ENCODE data around the gene HECTD2. TPM values are rescaled to one million over a fixed set of nuclear protein-coding genes. Genes with fewer than 3 reads are reported as not detected.

The HECTD2 gene
- total and polyA plus RNA-seq, 2 of the 8 experiments (the other 6 are each of a cell fraction or from before 2014, with no cell fraction given) = 5.7 to 11.9 TPM

GRCh38 chr10:91539930-91540329 is 129.8 kb downstream of the HECTD2 start:
- FAIRE-seq = no peak
- CTCF ChIA-PET (ENCODE audit: partially characterized antibody) = interaction anchor here (0.6 to 4.2 kb wide), 6 partner anchors 12 to 242 kb away, joined by 3 to 29 read pairs (median 4); no protein-coding TSS in a partner anchor
- Histone ChIP-seq H2BK20ac (ENCODE audit: low read length) (no peak overlapping the region), H2BK12ac (ENCODE audit: low read depth, low read length) (no peak overlapping the region), H2BK120ac (replicated peaks; ENCODE audit: low read depth, low read length) (no peak overlapping the region), H3K4me3 (ENCODE audit: extremely low read depth in 1 of 4, insufficient read depth in 2 of 4, low read depth in 3 of 4, low read length in 4 of 4) (no peak overlapping the region), H3K23ac (ENCODE audit: insufficient read length) (no peak overlapping the region), H4K20me1 (replicated peaks in 1 of 2; ENCODE audit: control insufficient read depth in 1 of 2, insufficient read depth in 2 of 2, low read length in 2 of 2) (no peaks in the 10 kb centered on the region), H3K14ac (ENCODE audit: insufficient read length) (no peak overlapping the region), H3K56ac (replicated peaks; ENCODE audit: insufficient read length, low read depth, low read length) (no peak overlapping the region), H2BK15ac (ENCODE audit: low read length) (no peak overlapping the region), H3K9ac (replicated peaks in 1 of 4; ENCODE audit: extremely low read depth in 1 of 4, low read depth in 3 of 4, low read length in 3 of 4) (no peak overlapping the region), H3K36me3 (ENCODE audit: control insufficient read depth in 2 of 4, insufficient read depth in 4 of 4, low read length in 3 of 4) (no peaks in the 10 kb centered on the region), H3K4me1 (replicated peaks in 1 of 4; ENCODE audit: control insufficient read depth in 3 of 4, insufficient read depth in 4 of 4, low read length in 3 of 4) (no peaks in the 10 kb centered on the region), H4K5ac (ENCODE audit: insufficient read length, low read depth, low read length) (no peak overlapping the region), H3K27ac (ENCODE audit: low read depth, low read length) (no peak overlapping the region), H3K9me3 (ENCODE audit: insufficient read depth in 2 of 2, low read depth in 1 of 2, low read length in 1 of 2) (peaks cover 0 to 8% of the 10 kb centered on the region in 2 experiments; a peak in 1 of 4 replicates), H3K4me2 (ENCODE audit: insufficient read depth in 1 of 2, low read depth in 2 of 2, low read length in 2 of 2) (no peak overlapping the region), H3K18ac (ENCODE audit: extremely low read depth, low read length) (no peak overlapping the region), H3K23me2 (ENCODE audit: low read depth, low read length) (no peaks in the 10 kb centered on the region), H2AFZ (ENCODE audit: low read length) (no peak overlapping the region), H2AK5ac (ENCODE audit: low read depth, low read length) (no peak overlapping the region), H2BK5ac (ENCODE audit: low read depth, low read length) (no peak overlapping the region), H3K79me2 (ENCODE audit: control insufficient read depth in 1 of 2, insufficient read depth in 2 of 2, low read length in 2 of 2) (no peaks in the 10 kb centered on the region), H4K91ac (replicated peaks; ENCODE audit: insufficient read length, low read length) (no peak overlapping the region), H3K79me1 (ENCODE audit: low read depth, low read length) (no peaks in the 10 kb centered on the region), H4K8ac (ENCODE audit: extremely low read depth, insufficient read depth, low read length) (no peak overlapping the region), H3K27me3 (replicated peaks in 1 of 4; ENCODE audit: control insufficient read depth in 3 of 4, extremely low read depth in 1 of 4, insufficient read depth in 3 of 4, low read length in 3 of 4) (no peaks in the 10 kb centered on the region), H3K4ac (replicated peaks; ENCODE audit: insufficient read length, low read depth, low read length) (no peak overlapping the region)
- no peak for DNase-seq (ENCODE audit: low read depth in 1 of 2, low spot score in 2 of 2)
- POLR2A ChIA-PET (ENCODE audit: partially characterized antibody) = no interaction called here
- 89% methylated on average over 5 of the region's 5 CpGs; no CpG with 5 or more reads in 1 of the 2 experiments for WGBS, 2 experiments (ENCODE audit: extremely low coverage in 1 of 2, insufficient coverage in 1 of 2, insufficient read length in 1 of 2, insufficient replicate concordance in 2 of 2, low coverage in 1 of 2, low lambda C conversion rate in 2 of 2, missing lambda C conversion rate in 1 of 2)
- TF ChIP-seq CTCF (IDR thresholded peaks at IDR 0.05; ENCODE audit: control extremely low read depth in 1 of 3, insufficient read depth in 1 of 3, low read depth in 1 of 3, low read length in 3 of 3) (no peak), SIRT6 (IDR thresholded peaks at IDR 0.05; ENCODE audit: low read length) (no peak), KDM5A (IDR thresholded peaks at IDR 0.05; ENCODE audit: low read length) (no peak), TBP (IDR thresholded peaks at IDR 0.05; ENCODE audit: low read depth, low read length) (no peak), TAF1 (IDR thresholded peaks at IDR 0.05; ENCODE audit: low read depth, low read length) (no peak), ATF3 (IDR thresholded peaks at IDR 0.05; ENCODE audit: insufficient read depth, low read depth, low read length) (no peak), CEBPB (IDR thresholded peaks at IDR 0.05; ENCODE audit: low read depth, low read length) (no peak), EZH2 (IDR thresholded peaks at IDR 0.05; ENCODE audit: low read depth, low read length, severe bottlenecking) (no peak), YY1 (IDR thresholded peaks at IDR 0.05; ENCODE audit: low read depth, low read length) (no peak), CTBP2 (IDR thresholded peaks at IDR 0.05; ENCODE audit: borderline replicate concordance, insufficient read depth, insufficient read length, low read length) (no peak), SP1 (IDR thresholded peaks at IDR 0.05; ENCODE audit: low read depth, low read length) (no peak)

All from H1 (cell line).